GM19099 (cell line): ENCODE measurements around the gene BICC1.

Experiments
- POLR2A ChIP-seq: IDR thresholded peaks from 3 replicates; pipeline ENCODE4 v1.6.1; 2011; ENCODE audit warnings: low read depth; ENCODE audit not compliant: insufficient read length; ENCODE audit errors: extremely low read depth

BICC1 gene

GRCh38 chr10:58742141-58742540, 229.5 kb downstream of the BICC1 start:
- no peak for TF ChIP-seq POLR2A

- TF ChIP-seq POLR2A = no peak
Observed at GRCh38 chr10:58743466-58744115, 230.9 kb downstream of the BICC1 start.

GRCh38 chr10:58746474-58747185, 234.0 kb downstream of the BICC1 start:
- no peak for TF ChIP-seq POLR2A

- TF ChIP-seq POLR2A = no peak
Observed at GRCh38 chr10:58747687-58748086, 235.0 kb downstream of the BICC1 start.

- TF ChIP-seq POLR2A = no peak
Observed at GRCh38 chr10:58752665-58753064, 240.0 kb downstream of the BICC1 start.

- no peak for TF ChIP-seq POLR2A
Observed at GRCh38 chr10:58753425-58753824, 240.8 kb downstream of the BICC1 start.

- no peak for TF ChIP-seq POLR2A
Observed at GRCh38 chr10:58754469-58755339, 242.0 kb downstream of the BICC1 start.

- no peak for TF ChIP-seq POLR2A
Observed at GRCh38 chr10:58755340-58755610, 242.6 kb downstream of the BICC1 start.

- no peak for TF ChIP-seq POLR2A
Observed at GRCh38 chr10:58755677-58756076, 243.0 kb downstream of the BICC1 start.

GRCh38 chr10:58756130-58756719, 243.6 kb downstream of the BICC1 start:
- TF ChIP-seq POLR2A = no peak

GRCh38 chr10:58757352-58758065, 244.8 kb downstream of the BICC1 start:
- no peak for TF ChIP-seq POLR2A

- no peak for TF ChIP-seq POLR2A
Observed at GRCh38 chr10:58758321-58758720, 245.6 kb downstream of the BICC1 start.

- TF ChIP-seq POLR2A = no peak
Observed at GRCh38 chr10:58764087-58764747, 251.5 kb downstream of the BICC1 start.

GRCh38 chr10:58765910-58766309, 253.2 kb downstream of the BICC1 start:
- no peak for TF ChIP-seq POLR2A
